GM21367 (cell line): ENCODE data around the gene SFXN2.
"Not testable (repeated sequence)": the region's sequence is repeated elsewhere in the genome, so short reads cannot be mapped to it uniquely, and the experiment has no call there.

Experiments used
- ATAC-seq: cut with Tn5 transposase; IDR thresholded peaks from one replicate; pipeline ENCODE4 v1.9.1; 2021; ENCODE audit not compliant: unreplicated experiment

Gene SFXN2

DNA sequence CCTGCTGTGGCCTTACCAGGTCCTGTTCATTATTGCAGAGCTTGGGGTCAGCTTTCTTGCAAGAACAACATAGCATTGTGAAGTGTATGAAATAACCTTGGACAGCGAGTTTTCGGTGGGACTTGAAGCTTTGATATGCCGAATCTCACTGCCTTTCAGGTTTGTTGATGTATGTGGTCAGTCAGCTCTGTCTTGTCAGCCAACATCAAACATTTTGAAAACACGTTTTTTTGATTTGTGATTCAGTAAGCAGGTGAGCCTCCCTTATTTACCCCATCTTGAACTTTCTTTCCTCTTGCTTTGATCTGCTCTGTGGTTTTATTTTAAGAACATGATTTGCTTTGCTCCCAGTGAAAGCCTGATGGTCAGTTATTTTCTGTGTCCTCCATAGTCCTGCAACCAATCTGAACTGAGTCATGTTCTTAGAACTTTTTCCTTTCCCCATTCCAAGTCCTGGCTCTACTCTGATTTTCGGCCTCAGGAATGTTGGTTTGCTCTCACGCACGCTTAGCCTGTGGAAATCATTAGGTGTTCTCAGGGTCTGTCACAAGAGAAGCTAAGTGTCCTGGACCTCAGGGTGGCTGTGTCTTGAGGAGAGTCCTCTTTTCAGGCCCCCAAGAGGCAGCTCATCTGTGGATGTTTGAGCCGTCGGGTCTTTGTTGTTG, 38.0 kb downstream of the SFXN2 start:
- no peak for ATAC-seq

DNA sequence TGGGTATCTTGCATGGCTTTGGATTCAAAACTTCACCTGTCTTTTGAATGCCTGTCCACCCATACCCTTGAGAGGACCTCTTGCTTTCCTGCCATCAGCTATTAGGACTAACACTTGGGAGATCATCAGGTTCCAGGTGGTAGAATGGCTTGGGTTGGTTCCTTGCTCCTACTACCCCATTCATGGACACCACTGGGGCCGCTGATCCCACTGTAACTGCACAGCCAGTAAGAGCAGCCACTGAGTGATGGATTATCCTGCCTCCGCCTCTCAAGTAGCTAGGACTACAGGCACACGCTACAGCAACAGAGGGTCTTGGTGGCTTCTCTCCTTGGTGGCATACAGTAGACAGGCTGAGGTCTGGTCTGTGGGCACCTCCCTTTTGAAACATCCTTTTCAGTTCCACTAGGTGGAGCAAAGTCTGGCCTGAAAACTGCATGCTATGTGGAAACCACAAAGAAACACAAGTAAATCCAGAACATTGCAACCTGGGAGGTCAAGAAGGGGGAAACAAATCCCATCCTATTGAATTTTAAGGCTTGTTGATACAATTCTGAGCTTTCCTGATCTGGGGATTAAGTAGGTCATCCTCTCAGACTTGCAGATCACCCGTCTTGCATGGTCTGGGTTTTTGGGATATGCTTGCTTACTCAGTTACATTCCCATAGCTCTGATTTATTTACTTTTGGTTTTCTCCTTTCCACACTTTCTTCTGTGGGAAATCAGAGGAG, 38.7 kb downstream of the SFXN2 start:
- no peak for ATAC-seq

DNA sequence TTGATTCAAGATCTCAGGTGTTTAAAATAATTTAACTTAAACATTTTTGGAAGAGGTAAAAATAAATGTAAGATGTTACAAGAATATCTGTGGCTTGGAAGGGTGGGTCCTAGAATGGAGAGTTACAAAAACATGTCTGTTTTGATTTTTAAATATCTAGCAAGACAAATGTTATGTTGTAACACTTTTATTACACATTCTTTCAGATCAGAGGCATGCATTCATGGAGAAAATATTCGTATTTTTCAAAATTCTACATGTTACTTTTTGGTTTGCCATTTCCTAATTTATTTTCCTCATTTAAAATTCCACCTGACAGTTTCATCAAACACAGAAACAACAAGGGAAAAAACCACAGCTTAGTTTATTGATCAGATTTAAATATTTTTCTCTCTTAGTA, 39.3 kb downstream of the SFXN2 start:
- ATAC-seq, result no peak

DNA sequence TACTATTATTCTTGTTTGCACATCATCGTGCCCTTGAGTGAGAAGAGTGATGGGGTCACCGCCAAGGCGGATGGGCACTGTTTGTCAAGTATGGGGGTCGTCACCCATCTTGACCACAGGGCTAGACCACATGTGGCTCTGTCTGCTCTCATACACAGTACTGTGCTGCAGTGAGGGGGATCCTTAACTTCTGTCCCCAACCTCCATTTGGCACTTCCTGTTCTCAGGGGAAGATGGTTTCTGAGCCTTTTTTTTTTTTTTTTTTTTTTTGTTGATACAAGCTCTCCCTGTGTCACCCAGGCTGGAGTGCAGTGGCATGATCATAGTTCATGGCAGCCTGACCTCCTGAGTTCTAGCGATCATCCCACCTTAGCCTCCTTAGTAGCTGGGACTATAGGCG, 42.9 kb downstream of the SFXN2 start:
- ATAC-seq, result no peak

DNA sequence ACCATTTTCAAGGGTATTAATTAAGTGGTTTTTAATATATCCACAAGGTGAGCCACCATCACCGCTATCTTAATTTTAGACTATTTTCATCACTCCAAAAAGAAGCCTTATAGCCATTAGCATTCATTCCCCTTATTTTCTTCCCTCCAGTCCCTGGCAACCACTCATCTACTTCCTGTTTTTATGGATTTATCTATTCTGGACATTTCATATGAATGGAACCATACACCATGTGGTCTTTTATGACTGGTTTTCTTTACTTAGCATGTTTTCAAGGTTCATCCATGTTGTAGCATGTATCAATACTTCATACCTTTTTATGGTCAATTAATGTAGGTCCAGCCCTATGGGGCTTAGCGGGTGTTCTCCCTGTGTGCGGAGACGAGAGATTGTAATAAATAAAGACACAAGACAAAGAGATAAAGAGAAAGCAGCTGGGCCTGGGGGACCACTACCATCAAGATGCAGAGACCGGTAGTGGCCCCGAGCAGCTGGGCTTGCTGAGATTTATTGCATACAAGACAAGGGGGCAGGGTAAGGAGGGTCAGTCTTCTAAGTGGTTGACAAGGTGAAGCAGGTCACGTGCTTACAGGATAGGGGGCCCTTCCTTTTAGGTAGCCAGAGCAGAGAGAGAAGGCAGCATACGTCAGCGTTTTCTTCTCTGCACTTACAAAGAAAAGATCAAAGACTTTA, 44.0 kb downstream of the SFXN2 start:
- no peak for ATAC-seq

DNA sequence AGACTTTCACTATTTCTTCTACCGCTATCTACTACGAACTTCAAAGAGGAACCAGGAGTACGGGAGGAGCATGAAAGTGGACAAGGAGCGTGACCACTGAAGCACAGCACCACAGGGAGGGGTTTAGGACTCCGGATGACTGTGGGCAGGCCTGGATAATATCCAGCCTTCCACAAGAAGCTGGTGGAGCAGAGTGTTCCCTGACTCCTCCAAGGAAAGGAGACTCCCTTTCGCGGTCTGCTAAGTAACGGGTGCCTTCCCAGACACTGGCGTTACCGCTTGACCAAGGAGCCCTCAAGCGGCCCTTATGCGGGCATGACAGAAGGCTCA, 44.5 kb downstream of the SFXN2 start:
- not testable (repeated sequence) for ATAC-seq

DNA sequence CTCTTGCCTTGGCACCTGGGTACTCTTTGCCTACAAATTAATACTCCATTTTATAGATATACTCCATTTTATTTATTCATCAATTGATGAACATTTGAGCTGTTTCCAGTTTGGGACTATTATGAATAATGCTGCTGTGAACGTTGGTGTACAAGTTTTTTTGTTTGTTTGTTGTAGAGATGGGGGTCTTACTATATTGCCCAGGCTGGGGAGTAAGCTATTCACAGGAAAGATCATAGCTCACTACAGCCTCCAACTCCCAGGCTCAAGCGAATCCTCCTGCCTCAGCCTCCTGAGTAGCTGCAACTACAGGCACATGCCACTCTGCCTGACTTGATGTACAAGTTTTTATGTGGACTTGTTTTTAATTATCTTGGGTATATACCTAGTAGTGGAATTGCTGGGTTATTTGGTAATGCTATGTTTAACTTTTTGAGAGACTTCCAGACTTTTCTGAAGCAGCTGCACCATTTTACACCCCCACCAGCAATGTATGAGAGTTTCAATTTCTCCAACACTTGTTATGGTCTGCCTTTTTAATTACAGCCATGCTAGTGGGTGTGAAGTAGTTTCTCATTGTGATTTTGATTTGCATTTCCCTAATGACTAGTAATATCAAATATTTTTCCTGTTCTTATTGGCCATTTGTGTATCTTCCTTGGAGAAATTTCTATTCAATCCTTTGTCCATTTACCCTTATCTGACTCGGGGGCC, 45.2 kb downstream of the SFXN2 start:
- ATAC-seq, result no peak

DNA sequence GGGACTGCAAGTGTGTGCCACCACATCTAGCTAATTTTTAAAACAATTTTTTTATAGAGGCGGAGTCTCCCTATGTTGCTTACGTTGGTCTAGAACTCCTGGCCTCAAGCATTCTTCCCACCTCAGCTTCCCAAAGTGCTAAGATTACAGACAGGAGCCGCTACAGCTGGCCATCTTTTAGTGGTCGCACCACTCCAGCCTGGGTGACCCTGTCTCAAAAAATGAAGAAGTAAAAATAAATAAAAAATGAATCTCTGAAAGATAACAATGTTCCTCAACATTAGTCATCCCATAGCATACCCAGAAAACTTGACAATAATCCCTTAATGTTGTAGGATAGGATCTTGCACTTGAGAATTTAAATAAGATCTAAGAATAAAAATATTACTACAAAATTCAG, 47.5 kb downstream of the SFXN2 start:
- ATAC-seq, result no peak

DNA sequence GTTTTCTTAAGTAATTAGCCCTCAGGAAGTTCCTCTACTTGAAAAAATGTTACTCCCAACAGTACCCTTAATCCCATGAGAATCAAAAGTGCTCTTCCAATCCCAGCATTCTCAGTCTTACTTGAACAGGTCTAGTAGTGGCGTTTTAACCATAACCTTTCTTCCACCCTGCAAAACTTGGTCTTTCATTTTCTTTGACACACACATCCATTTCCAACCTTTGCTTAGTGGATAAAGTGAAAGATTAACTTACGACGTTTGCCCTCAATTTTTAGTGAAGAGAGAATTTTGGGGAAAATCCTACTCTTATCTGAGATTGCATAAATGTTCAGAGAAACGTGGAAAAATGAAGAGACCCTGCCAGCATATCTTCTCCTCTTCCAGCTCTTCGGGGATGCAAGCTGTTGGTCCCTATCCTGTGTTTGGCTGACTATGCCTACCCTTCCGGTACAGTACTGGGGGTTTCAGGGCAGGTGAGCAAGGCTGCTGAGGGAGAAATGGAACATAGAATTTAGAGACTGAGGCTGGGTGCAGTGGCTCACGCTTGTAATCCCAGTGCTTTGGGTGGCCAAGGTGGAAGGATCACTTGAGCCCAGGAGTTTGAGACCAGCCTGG, 48.1 kb downstream of the SFXN2 start:
- ATAC-seq, result no peak

DNA sequence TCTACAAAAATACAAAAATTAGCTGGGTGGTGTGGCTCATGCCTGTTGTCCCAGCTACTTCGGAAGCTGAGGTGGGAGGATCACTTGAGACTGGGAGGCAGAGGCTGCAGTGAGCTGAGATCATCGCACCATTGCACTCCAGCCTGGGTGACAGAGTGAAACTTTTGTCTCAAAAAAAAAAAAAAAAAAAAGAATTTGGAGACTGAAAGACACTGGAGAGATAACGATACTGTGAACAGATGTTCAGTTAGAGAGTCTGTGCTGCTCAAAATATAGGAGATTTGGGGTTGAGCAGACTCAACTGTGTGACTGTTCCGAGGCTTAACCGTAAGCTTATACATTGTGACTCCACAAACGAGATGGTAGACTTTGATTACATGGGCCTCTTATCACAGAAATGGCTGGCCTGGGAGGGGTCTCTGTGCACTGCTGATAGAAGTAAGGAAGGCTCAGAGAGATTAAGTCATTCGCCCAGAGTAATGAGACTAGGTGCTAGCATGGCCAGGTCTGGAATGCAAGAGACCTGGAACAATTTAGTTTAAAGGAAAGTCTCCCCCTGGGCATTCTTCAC, 48.7 kb downstream of the SFXN2 start:
- no peak for ATAC-seq

DNA sequence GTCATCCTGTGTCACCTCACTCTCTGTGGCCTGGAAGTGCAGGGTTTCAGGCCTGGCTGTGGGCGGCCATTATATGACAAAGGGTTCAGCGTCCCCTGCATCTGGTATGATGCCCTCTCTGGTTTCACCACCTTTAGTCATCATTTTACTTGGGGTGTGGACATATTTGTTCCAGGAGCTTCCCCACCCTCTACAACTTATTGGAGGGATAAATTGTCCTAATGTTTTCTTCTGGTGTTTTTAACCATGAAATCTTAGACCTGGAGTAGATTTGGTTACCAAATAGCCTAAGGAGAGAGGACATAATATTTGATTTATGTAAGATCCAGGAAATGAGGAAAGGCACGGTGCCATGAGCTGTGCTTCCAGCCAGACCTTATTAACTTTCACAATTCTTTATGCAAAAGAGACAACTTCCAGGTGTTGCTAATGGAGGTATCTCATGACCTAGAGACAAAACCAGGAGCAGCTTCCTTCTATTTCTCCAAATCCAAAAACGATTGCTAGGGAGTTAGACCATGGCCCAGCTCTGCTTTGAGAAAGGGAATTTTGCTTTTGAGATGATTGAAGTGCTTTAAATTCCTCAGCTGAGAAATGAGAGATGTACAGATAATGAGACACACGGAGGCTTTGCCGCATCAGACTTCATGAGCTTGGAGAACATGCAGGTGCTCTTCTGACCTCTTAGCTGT, 50.2 kb downstream of the SFXN2 start:
- ATAC-seq, result no peak

DNA sequence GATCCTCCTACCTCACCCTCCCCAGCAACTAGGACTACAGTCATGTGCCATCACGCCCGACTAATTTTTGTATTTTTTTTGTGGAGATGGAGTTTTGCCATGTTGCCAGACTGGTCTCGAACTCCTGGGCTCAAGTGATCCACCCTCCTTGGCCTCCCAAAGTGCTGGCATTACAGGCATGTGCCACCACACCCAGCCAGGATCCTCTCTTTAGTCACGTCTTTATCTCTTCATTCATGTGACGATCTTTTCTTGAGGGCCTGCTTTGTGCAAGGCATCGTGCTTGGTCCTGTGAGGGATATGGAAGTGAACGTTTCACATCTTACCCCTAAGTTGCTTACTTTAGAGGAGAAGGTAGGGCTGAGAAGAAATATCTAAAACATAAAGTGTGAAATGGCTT, 50.9 kb downstream of the SFXN2 start:
- ATAC-seq, result no peak

DNA sequence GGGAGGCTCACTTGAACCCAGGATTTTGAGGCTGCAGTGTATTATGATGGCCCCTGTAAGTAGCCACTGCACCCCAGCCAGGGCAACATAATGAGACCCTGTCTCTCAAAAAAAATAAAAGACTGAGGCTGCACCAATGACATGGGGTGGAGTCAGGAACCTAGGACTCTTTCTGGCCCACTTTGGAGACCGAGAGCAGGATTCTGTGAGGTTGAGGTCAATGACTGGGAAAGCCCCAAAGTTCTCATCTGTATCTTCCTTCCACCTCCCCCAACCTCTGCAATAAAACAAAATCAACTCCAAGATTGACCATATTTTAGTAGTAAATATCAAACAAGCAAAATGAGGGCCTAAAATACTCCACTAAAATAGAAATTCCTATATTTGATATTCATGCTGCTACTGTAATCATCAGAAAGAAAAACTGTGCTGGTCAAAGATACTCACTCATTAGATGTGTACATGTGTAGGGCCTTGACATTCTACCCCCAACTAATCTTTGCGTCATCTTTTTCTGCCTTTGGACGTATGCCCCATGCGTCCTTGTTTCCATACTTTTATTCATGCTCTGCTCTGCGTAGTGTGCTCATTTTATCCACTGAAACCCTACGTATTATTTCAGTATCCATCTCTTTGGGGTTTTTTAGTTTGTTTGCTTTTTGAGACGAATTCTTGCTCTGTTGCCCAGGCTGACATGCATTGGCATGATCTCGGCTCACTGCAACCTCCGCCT, 53.2 kb downstream of the SFXN2 start:
- no peak for ATAC-seq

DNA sequence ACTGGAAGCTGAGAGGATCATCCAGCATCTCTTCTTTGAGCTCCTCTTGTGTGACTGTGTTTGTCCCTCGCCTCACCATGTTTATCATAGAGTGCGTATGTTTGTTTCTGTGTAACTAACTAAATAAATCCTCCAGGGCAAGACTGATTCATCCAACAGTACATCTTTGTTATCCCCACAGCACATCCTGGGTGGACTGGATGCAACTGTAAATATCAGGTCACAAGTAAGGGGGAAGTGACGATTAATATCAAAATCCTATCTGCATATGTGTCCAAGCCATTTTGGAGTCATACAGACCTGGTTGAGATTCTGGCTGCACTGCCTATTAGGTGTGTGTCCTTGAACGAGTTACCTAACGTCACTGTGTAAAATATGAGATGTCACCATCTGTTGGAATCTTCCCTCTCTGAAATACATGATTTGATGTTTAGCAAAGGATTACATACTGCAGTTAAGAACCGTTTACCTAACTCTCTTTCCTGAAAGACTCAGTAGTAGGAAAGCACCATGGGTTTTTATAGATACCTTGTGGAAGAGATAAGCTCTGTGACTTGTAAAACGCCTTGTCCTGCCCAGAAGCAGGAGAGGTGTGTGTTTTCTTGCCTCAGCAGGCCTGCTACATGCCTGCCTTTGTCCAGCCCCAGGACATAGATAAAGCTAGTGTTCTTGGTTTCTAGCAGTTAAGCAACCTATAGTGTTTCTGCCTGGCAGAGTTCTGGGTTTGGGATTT, 55.1 kb downstream of the SFXN2 start:
- ATAC-seq, result no peak

DNA sequence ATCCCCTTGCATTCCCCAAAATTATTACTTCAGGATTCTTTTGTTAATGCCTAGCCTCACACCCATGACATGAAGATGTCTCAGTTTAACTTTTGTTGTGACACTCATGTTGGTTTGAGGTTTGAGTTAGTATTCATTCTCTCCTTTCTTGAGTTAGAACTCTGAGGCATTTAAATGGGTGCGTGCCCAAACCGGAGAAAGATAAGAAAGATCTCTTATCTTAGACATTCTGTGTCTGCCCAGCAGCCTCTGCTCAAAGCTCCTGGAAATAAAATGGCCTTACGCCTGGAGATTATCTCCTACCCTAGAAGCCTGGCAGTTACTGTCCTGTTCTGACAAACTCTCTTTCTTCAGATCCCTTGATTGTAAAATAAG, 55.7 kb downstream of the SFXN2 start:
- ATAC-seq, result no peak

DNA sequence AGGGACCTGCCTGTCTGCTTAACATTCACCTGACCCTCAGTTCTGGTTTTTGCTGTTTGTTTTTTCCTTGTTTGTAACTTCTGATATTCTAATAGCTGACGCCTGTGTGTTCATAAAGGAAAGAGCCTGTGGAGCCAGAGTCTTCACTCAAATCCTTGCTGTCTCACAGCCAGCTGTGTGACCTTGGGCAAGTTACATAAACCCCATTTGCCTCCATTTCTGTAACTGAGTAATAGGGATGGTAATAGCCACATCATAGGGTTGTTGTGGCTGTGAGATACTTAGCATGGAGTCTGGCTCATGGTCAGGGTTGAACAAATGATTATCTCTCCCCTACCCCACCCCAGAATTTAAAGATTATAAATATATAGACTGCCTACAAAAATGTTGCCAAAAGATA, 56.4 kb downstream of the SFXN2 start:
- no peak for ATAC-seq

DNA sequence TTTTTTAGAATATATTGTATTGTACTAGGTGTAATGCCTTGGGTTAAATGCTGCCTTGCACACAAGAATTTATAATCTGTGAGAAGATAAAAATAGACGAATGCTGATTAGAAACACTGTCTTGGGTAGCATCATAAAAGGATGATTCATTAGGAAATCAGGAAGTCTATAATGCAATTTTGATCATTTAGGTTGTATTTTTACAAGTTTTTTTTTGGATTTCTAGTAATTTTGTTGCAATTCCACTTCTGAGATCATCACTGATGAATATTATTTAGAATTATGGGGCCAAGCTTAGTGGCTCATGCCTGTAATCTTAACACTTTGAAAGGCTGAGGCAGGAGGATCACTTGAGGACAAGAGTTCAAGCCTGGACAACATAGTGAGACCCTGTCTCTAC, 58.9 kb downstream of the SFXN2 start:
- ATAC-seq, result no peak

DNA sequence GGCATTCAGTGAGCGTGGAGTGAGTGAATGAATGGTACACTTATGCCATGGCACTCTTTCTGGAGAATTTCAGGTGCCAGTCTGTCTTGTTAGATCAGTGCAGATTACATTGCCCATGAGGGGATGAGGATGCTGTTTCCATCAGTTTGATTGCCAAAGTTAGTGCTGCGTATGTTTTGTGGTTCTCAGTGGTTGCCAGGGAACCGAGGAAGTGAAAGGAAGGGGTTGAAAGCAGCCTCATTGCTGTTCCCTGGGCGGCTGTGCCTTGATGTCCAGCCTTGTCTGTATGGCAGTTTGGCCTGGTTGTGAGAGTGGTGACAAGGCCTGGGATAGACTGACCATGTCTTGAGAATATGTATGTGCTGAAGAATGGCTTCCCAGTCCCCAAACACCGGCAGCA, 59.5 kb downstream of the SFXN2 start:
- ATAC-seq, result no peak
